Body of pancreas (tissue), 4 donors: ENCODE data around the gene CACNA1C.

ENCODE experiments used
- CTCF ChIP-seq, 7 experiments: fragments of 450-650 bp in 4 of 7; fragments of 200-600 bp in 3 of 7; sonication (generic) in 3 of 7; IDR thresholded peaks; one replicate each; pipeline ENCODE4 v1.5.1; 2016 to 2019; ENCODE audit warnings: antibody characterized with exemption in 7 of 7
- POLR2A ChIP-seq, 3 donors: fragments of 450-650 bp; IDR thresholded peaks; one replicate each; pipeline ENCODE4 v1.6.1; 2016; ENCODE audit warnings: antibody characterized with exemption in 3 of 3, mild to moderate bottlenecking in 2 of 3

- no peak for TF ChIP-seq CTCF (IDR thresholded peaks at IDR 0.05)
- no peak for TF ChIP-seq POLR2A (IDR thresholded peaks at IDR 0.05)
Observed at GRCh38 chr12:2150833-2151232, 98.0 kb downstream of the CACNA1C start.
